8988T (cell line): ENCODE results near the gene EME1.
"Not testable (repeated sequence)": the region's sequence is repeated elsewhere in the genome, so short reads cannot be mapped to it uniquely, and the experiment has no call there.

Experiments used
- DNase-seq: peaks from one replicate; pipeline ENCODE4 v3.0.0; 2011

Gene EME1

GRCh38 chr17:50426814-50427787, 54.1 kb downstream of the EME1 start:
- DNase-seq = peak; percentile 84

- not testable (repeated sequence) for DNase-seq
Observed at GRCh38 chr17:50428126-50428525, 55.1 kb downstream of the EME1 start.

GRCh38 chr17:50428831-50429424, 55.9 kb downstream of the EME1 start:
- no peak for DNase-seq

- DNase-seq = no peak
Observed at GRCh38 chr17:50429793-50430192, 56.8 kb downstream of the EME1 start.
